HL-60 (cell line): ENCODE results near the gene SIX5.

Source experiments
- DNase-seq, 2 experiments: peaks; one replicate each; pipeline ENCODE4 v3.0.0-alpha.2; 2010 to 2020; ENCODE audit warnings: low read depth in 1 of 2, low spot score in 1 of 2
- H3K27ac ChIP-seq: fragments of 250-450 bp; sonication (Bioruptor Pico); replicated peaks from 2 replicates; pipeline ENCODE4 v1.5.1; 2020; ENCODE audit warnings: mild to moderate bottlenecking, moderate library complexity
- H3K27me3 ChIP-seq: fragments of 250-450 bp; sonication (Bioruptor Pico); 2 replicates; pipeline ENCODE4 v1.5.1; 2021; ENCODE audit warnings: mild to moderate bottlenecking, moderate library complexity; ENCODE audit not compliant: insufficient read depth, poor library complexity, severe bottlenecking
- H3K4me3 ChIP-seq: replicated peaks from 2 replicates; pipeline ENCODE4 v1.5.1; 2011; ENCODE audit warnings: mild to moderate bottlenecking, control low read depth, low read length; ENCODE audit not compliant: insufficient read depth
- CTCF ChIP-seq: IDR thresholded peaks from one replicate; pipeline ENCODE4 v1.5.1; 2011; ENCODE audit warnings: low read length, control low read depth, inconsistent platforms; ENCODE audit not compliant: insufficient read depth
- GABPA ChIP-seq: IDR thresholded peaks from 2 replicates; pipeline ENCODE4 v1.6.1; 2012; ENCODE audit warnings: low read depth
- POLR2AphosphoS5 ChIP-seq: IDR thresholded peaks from 2 replicates; pipeline ENCODE4 v1.6.1; 2012; ENCODE audit warnings: low read depth
- REST ChIP-seq: IDR thresholded peaks from 2 replicates; pipeline ENCODE4 v1.6.1; 2012; ENCODE audit warnings: low read depth; ENCODE audit not compliant: insufficient replicate concordance
- SPI1 ChIP-seq: IDR thresholded peaks from 2 replicates; pipeline ENCODE4 v1.6.1; 2012; ENCODE audit warnings: low read depth, mild to moderate bottlenecking, borderline replicate concordance

The SIX5 gene

DNA sequence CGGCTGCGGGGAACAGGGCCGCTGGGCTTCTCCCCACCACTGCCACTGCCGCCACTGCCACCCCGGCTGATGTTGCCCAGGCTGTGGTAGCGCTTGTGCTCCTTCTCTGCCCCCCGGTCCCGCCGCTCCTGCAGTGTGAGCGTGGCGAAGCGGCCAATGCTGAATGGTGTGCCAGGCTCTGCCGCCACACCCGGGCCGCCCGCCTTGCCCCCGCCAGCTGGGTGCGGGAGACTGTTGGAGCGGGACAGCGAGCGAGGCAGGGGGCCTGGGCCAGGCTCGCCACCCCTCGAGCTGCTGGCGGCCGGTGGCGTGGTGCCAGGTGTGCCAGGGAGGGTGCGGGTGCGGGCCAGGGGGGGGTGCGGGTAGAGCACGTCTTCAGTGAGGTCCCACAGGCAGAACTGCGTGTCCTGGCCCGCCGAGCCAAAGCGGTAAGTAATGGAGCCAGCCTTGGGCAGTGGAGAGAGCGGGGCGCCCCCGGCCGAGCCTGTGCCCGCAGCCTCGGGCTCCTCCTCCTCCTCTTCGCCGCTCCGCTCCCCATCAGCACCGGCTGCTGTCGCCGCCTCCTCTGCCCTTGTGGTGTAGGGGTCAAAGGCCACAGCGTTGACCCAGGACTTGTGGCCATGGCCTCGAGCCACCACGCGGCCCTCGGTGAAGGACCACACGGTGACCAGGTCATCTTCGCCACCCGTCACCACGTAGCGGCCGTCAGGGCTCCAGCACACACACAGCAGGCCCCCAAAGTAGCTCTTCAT lies 16.9 kb upstream of the SIX5 start:
- H3K27me3 ChIP-seq: peaks cover 83% of the 10 kb centered on the region
- no peak overlapping the region for H3K4me3 ChIP-seq
- H3K27ac ChIP-seq: no peak overlapping the region
- TF ChIP-seq GABPA (no peak), CTCF (no peak), POLR2AphosphoS5 (no peak), SPI1 (no peak), REST (no peak)
- DNase-seq: no peak

- no peak overlapping the region for H3K4me3 ChIP-seq
- no peak for DNase-seq
- TF ChIP-seq CTCF (no peak), POLR2AphosphoS5 (no peak), REST (no peak), GABPA (no peak), SPI1 (no peak)
- peaks cover 87% of the 10 kb centered on the region for H3K27me3 ChIP-seq
- no peak overlapping the region for H3K27ac ChIP-seq
Measured at GRCh38 chr19:45785097-45785496, 16.0 kb upstream of the SIX5 start.

DNA sequence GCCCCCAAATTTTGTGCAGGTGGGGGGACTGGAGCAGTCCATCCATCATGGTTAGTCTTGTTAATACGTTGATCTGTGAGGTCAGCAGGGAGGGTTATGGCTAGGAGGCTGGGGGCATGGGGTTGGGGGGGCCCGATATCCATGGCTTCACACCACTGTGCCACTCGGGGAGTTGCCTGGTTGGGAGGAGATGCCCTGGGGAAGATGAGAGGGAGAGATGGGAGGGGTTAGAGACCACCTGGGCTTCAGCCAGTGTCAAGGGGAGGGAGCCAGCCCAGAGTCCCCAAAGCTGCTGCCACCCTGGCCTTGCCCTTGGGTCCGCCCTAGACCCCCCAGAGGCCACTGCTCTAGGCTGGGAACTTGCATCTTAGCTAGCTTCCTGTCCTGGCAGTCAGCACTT lies 15.0 kb upstream of the SIX5 start:
- no peak for DNase-seq
- Histone ChIP-seq H3K27me3 (peaks cover 83% of the 10 kb centered on the region), H3K27ac (no peak overlapping the region), H3K4me3 (no peak overlapping the region)
- no peak for TF ChIP-seq SPI1
- no peak for TF ChIP-seq GABPA
- TF ChIP-seq CTCF: no peak
- no peak for TF ChIP-seq REST
- TF ChIP-seq POLR2AphosphoS5: no peak
